ENCODE measurements around the gene GVQW3. TPM values are rescaled to one million over a fixed set of nuclear protein-coding genes. Genes with fewer than 3 reads are reported as not detected.

Gene GVQW3
- total RNA-seq, 1 experiment from 2014 or later, result 6.2 TPM

GRCh38 chr11:76391811-76392475, 10.8 kb downstream of the GVQW3 start:
- ChIA-PET CTCF (interaction anchor here (0.7 kb wide), 1 partner anchor 11 kb away, joined by 5 read pairs; no protein-coding TSS in a partner anchor), POLR2A (ENCODE audit: low non-redundant PET) (no interaction called here)
- DNase-seq (ENCODE audit: low spot score), result no peak
- no TSS peak for BruUV-seq (replicated peaks)
- Histone ChIP-seq H3K27ac (ENCODE audit: low read depth, low read length, poor library complexity, severe bottlenecking) (no peak overlapping the region), H3K9me3 (ENCODE audit: low read depth, low read length, poor library complexity, severe bottlenecking) (no peaks in the 10 kb centered on the region), H3K4me3 (ENCODE audit: low read depth, low read length, poor library complexity, severe bottlenecking) (no peak overlapping the region), H3K4me1 (ENCODE audit: insufficient read depth, low read length, poor library complexity, severe bottlenecking) (no peaks in the 10 kb centered on the region), H3K36me3 (ENCODE audit: insufficient read depth, low read length, poor library complexity, severe bottlenecking) (no peaks in the 10 kb centered on the region), H3K27me3 (replicated peaks; ENCODE audit: insufficient read depth, low read depth, low read length, poor library complexity) (no peaks in the 10 kb centered on the region)
- no peak for TF ChIP-seq CTCF (conservative IDR thresholded peaks at IDR 0.05; ENCODE audit: low read depth, low read length)
- no peak for TF ChIP-seq EZH2 (IDR thresholded peaks at IDR 0.05; ENCODE audit: borderline replicate concordance, low read depth, low read length, poor library complexity, severe bottlenecking)
- intact Hi-C loops (cut with micrococcal nuclease; ENCODE audit: unreplicated experiment), result no loop called here

- intact Hi-C loops (cut with micrococcal nuclease; ENCODE audit: unreplicated experiment), result no loop called here
- no peaks in the 10 kb centered on the region for H3K36me3 ChIP-seq (ENCODE audit: insufficient read depth, low read length, poor library complexity, severe bottlenecking)
- no peak overlapping the region for H3K27ac ChIP-seq (ENCODE audit: low read depth, low read length, poor library complexity, severe bottlenecking)
- DNase-seq (ENCODE audit: low spot score), result no peak
- H3K27me3 ChIP-seq (replicated peaks; ENCODE audit: insufficient read depth, low read depth, low read length, poor library complexity), result no peaks in the 10 kb centered on the region
- no peaks in the 10 kb centered on the region for H3K4me1 ChIP-seq (ENCODE audit: insufficient read depth, low read length, poor library complexity, severe bottlenecking)
- H3K9me3 ChIP-seq (ENCODE audit: low read depth, low read length, poor library complexity, severe bottlenecking), result no peaks in the 10 kb centered on the region
- CTCF ChIA-PET, result interaction anchor here (0.7 kb wide), 1 partner anchor 10 kb away, joined by 5 read pairs; no protein-coding TSS in a partner anchor
- POLR2A ChIA-PET (ENCODE audit: low non-redundant PET), result no interaction called here
- TF ChIP-seq EZH2 (IDR thresholded peaks at IDR 0.05; ENCODE audit: borderline replicate concordance, low read depth, low read length, poor library complexity, severe bottlenecking), result no peak
- no peak for TF ChIP-seq CTCF (conservative IDR thresholded peaks at IDR 0.05; ENCODE audit: low read depth, low read length)
- no TSS peak for BruUV-seq (replicated peaks)
- no peak overlapping the region for H3K4me3 ChIP-seq (ENCODE audit: low read depth, low read length, poor library complexity, severe bottlenecking)
These were observed 11.7 kb downstream of the GVQW3 start for GRCh38 chr11:76392870-76393269.

GRCh38 chr11:76394411-76394810, 13.3 kb downstream of the GVQW3 start:
- no peaks in the 10 kb centered on the region for H3K9me3 ChIP-seq (ENCODE audit: low read depth, low read length, poor library complexity, severe bottlenecking)
- no peak for TF ChIP-seq CTCF (conservative IDR thresholded peaks at IDR 0.05; ENCODE audit: low read depth, low read length)
- no peak for TF ChIP-seq EZH2 (IDR thresholded peaks at IDR 0.05; ENCODE audit: borderline replicate concordance, low read depth, low read length, poor library complexity, severe bottlenecking)
- intact Hi-C loops (cut with micrococcal nuclease; ENCODE audit: unreplicated experiment), result no loop called here
- no peak for DNase-seq (ENCODE audit: low spot score)
- CTCF ChIA-PET, result no interaction called here
- BruUV-seq (replicated peaks), result no TSS peak
- H3K27ac ChIP-seq (ENCODE audit: low read depth, low read length, poor library complexity, severe bottlenecking), result no peak overlapping the region
- H3K4me3 ChIP-seq (ENCODE audit: low read depth, low read length, poor library complexity, severe bottlenecking), result no peak overlapping the region
- H3K27me3 ChIP-seq (replicated peaks; ENCODE audit: insufficient read depth, low read depth, low read length, poor library complexity), result no peaks in the 10 kb centered on the region
- no peaks in the 10 kb centered on the region for H3K36me3 ChIP-seq (ENCODE audit: insufficient read depth, low read length, poor library complexity, severe bottlenecking)
- no peaks in the 10 kb centered on the region for H3K4me1 ChIP-seq (ENCODE audit: insufficient read depth, low read length, poor library complexity, severe bottlenecking)
- POLR2A ChIA-PET (ENCODE audit: low non-redundant PET), result no interaction called here
